Stimulated activated CD4-positive, alpha-beta T cell treated with anti-CD3 and anti-CD28 coated beads, Interleukin-12 subunit alpha, Interleukin-12 subunit beta, amount 100 ng/mL, for 48 hours (primary cell): Measurements from ENCODE around the gene SPDEF.

Source experiments
- DNase-seq, 3 donors: peaks; one replicate each; pipeline ENCODE4 v3.0.0-alpha.2; 2020; ENCODE audit warnings: low read depth in 2 of 3, low spot score in 1 of 3

The SPDEF gene

DNA sequence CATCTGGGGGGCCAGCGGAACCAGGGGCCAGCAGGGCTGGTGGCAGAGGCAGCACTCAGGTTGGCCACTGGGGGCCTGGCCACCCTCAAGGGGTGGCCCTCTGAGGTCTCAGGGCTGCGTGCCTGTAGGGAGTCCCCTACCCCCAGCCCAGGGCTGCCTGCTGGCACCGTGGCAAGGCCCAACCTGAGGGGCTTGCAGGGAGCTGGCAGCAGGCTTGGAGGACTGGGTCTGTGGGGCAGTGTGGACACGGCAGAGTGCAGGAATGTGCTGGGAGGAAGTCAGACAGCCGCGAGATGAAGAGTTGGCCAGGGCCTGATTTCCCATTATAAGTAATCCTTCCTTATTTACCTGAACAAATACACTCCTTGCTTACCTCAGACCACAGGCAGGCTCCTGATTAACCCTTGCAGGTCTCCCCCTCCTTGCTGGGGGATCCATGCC is at the start of gene SPDEF:
TSS of gene SPDEF (minus strand) at position 299 of the 441 bp plus-strand sequence. CDS start 11,874 bp downstream, outside the sequence.
- DNase-seq, result no peak

DNA sequence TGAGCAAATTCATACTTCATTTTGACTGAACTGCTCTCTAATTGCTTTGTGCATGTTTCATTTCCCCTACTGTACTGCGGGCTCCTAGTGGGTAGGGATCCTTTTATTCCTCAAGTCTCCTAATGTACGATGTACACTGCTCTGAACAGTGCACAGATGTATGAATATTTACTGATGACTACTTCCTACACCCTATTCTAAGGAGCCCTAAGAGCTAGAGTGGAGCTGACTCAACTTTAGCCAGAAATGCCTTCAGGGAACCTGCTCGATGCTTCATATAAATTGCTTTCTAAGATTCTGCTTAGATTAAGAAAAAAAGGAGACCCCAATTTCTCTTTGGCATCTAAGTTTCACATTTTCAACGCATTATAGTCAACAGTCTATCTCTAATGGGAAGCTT is 47.6 kb upstream of the SPDEF start:
- DNase-seq, result no peak

DNA sequence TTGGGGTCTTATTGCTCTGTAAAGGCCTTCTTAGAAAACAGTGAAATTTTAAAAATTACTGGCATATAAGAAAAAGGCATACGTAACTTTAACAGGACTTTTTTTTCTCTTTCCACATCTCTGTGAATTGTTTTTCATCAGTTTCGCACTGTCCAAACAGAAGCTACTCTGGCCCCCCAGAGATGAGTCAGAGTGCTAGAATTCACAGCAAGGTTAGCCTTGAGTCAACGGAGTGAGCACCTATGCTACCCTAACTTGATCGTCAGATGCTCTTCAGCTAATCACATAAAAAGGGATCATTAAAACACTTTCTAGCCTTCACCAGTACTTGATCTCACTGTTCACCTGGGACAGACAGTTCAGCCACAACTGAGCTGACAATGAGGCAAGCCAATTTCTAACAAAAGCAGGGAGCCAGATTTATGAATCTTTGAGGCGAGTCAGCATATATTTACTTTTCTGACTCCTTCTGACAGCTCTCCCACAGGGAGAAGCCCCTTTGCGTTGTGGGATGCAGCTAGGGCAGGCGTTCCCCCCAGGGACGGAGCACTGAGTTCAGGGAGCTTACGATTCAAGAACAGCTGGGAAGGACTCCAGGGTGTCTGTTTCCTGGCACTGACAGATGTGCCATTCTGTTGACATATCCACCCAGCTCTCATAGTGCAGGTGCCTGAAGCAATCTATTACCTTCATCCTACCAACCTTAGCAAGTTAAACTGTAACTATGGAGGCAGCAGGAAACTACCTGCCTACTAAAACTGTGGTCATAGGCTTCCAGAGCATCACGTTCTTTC is 46.4 kb upstream of the SPDEF start:
- no peak for DNase-seq

DNA sequence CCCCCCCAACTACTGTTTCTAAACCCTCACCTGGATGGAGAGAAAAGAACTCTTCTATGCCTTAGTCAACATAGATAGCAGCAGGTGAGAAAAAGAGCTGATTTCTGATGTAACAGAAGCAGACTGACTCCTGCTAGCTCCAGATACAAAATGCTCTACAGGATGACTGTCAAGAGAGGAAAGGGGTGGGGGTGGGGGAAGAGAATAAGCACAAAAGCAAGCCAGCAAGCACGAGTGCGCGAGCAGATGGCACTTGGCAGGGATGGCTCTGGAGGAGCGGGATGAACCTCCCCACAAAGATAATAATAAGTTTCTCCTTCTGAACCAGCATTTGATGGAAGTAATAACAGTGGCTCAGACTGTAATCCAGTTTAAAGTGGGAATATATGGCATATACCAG is 45.6 kb upstream of the SPDEF start:
- DNase-seq, result no peak

DNA sequence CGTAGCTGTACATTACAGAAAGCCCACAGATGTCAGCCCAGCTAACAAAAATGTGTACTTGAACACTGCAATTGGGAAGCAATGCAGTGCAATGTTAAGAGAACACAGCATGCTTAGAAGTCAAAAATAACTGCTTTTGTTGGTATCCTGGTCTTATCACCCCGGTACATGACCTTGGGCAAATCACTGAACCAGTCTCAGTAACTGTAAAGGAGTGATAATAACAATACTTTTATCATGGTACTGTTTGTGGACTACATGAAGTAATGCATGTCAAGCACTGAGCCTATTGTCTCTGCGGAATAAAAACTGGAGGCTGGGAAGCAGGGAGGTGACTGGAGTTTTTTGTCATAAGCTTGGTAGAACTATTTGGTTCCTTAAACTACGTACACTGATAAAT is 44.7 kb upstream of the SPDEF start:
- DNase-seq, result no peak

DNA sequence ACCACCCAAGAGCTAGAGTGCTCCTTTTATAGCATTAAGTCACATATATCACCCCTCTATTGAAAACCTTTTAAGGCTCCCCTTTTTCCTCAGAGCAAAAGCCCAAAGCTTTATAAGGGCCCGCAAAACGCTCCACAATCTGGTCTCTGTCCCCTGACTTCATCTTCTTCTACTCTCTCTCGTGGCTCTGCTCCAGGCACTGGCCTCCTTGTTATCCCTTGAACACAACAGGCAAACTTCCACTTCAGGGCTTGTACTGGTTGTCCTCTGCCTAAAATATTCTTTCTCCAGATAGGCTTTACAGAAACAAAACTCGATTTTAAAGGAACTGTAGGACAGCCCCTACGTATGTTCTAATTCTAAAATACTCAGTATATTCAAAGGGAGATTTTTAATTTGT is 44.0 kb upstream of the SPDEF start:
- no peak for DNase-seq

DNA sequence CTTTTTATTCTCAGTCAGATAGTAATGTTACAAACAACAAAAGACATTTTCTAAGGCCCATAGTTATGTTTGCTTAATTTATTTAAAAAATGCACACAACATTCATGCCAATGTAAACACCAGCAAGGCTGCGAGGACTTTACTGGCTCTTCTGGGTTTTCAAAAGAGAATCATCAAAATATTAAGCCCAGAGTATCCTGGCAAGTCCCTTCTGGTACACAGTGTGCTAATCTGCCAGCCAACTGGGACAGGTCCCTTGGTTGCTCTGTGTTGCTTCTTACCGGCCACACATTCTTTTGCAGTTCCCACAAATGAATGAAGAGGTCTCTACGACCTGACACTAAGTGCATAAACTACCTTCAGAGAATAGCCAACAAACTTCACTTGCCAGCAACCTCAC is 42.6 kb upstream of the SPDEF start:
- no peak for DNase-seq

DNA sequence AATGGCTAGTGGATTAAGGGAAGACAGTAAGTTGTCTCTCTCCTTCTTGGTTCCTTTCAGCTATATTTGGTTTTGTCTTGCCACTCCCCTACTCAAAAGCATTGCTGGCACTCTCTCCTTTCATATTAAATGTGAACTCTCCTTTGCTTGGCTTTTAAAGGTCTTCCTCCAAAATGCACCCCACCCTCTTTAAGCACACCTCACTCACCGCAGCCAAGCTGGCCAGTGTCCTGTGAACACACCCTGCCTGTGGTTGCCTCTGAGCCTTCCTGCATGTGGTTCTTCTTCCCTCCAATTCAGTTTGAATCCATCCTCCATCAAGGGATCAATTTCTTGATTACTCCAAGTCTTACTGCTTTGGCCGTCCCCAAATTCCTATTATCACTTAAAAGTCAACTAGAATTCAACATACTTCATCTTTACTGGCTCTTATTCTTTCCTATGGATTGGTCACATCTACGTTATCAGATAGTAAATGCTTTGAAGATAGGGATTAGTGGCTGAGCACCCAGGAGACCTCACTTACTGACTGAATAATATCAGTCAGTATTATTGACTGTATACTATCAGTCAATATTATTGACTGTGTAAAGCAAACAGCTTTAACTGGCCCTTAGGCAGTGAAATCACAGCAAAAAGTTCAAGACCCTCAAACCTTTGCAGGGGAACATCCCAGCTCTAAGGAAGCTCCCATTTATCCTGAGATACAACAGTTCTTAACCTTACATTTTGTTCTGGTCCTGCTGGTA is 41.6 kb upstream of the SPDEF start:
- DNase-seq, result no peak

DNA sequence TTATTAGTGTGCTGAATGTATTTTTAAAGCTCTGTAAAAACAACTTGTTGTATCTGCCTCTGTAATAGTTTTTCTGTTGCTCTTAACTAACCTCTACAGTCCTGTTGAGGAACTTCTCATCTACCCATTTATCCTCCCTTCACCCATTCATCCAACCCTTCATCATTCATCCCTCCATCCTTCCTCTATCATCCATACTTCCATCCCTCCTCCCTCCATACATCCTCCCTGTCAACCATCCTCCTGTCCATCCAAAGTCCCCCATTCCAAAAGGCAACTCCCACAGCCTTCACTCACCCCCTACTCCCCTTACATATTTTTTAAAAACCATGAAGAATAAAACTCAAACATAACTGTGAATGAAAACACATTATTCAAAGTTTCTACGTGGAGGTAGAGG is 40.7 kb upstream of the SPDEF start:
- DNase-seq, result no peak

DNA sequence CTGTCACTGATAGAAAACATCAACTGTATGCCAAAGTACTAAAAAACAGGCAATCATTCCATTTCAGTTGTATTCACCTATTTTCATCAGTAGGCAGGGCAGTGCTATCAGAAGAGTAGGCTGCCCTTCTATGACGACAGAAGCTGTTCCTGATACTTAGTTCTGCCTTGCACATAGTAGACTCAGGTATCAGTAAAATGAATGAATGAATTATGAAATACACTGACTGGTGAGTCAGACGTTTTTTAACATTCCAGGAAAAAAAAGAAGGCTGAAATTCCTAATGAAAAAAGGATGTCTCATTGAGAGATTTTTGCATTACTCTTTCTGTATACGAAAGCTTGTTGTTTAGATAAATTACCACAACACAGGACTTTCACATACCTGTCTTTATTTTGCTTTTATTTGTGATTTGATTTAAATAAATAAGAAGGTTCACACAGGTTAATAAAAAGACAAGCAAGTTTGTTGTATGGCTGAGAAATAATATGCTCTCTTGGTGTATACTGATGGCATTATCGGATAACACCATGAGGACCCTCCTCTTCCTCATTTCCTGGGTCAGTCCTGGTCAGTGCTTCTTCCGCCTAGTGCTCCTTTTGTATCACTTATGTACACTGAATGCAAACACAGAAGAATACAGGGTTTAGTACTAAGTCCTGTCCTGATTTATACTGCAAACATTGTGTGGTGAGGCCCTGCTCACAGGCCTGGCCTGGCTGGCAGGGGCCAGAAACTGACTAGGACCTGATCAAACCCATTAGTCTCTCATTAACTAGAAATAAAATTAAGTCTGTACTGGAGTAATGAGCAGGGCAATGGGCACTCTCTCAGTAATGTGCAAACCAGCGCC is 39.4 kb upstream of the SPDEF start:
- DNase-seq, result no peak

DNA sequence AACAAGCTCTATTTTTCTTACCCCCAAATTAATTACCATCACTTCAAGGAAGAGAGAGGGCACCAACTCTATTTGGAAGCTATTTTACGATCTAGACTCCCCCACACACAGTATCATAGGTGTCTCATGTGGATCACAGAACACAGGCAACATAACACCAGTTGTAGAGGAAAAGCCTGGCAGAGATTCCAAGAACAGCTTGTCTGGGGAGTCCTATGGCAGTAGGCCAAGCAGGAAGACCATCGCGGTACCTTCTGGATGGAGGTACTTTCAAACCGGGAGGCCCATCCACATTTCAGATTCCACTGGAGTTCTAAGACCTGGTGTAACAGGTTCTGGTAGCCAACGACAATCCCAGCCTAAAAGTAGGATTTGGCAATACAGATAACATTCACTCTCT is 37.6 kb upstream of the SPDEF start:
- DNase-seq, result no peak

DNA sequence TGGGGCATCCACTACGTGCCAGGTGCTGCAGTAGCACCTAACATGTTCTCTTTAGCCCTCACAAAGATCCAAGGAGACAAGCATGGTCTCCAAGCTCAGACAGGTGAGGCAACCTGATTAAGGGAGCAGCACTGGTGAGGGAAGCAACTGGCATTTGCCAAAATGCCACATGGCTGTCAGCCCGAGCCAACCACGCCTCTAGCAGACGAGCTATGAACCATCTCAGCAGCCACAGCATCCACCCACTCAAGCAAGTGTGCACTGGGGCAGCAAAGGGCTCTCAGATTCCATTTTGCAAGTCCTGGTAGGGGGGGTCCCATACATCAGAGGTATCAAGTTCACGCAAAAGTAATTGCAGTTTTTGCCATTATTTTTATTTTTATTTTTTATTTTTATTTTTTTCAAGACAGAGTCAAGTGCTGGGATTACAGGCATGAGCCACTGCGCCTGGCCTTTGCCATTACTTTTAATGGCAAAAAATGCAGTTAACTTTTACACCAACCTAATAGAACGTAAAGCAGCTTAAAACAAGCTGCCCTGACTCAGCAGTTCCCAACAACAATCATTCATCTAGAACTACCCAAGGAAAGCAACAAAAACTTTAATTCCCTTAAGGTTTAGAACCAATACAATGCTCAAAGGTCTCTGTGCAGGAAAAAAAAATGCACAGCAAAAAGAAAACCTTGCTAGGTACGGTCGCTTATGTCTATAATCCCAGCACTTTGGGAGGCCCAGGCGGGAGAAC is 36.3 kb upstream of the SPDEF start:
- DNase-seq, result no peak

DNA sequence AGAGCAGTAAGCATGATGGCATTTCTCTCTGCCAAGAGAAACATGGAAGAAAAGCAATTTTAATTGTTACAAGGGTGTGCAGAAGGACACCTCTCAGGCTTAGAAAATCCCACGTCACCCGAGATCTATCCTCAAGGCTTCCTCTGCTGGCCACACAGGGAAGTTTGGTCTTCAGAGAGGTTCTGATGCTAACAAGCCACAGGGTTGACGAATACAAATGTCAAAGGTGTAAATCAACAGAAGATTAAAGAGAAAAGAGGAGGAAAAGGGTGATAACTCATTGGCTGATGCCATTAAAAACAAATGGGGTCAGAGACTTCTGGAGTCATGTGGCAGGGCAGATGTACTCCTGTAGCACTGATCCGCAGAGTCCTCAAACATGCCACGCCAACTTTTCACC is 33.6 kb upstream of the SPDEF start:
- DNase-seq, result no peak

DNA sequence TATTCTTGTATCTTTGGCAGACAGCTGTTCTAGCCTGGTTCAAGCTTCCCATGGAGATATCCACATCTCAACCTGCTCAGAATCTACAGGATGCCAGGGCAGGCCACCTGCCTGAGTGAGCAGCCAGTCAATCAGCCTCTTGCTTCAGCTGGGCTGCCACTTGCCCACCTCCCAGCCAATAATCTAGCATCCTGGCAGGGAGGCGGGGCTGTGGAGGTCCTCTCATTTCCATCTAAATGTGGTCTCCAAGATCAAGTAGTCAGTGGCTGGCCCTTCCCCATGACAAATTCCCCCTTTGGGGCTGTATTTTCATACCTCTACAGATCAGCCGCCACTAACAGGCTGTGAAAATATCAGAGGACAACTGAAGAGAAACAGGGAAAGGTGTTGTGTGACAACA is 33.0 kb upstream of the SPDEF start:
- DNase-seq, result no peak

DNA sequence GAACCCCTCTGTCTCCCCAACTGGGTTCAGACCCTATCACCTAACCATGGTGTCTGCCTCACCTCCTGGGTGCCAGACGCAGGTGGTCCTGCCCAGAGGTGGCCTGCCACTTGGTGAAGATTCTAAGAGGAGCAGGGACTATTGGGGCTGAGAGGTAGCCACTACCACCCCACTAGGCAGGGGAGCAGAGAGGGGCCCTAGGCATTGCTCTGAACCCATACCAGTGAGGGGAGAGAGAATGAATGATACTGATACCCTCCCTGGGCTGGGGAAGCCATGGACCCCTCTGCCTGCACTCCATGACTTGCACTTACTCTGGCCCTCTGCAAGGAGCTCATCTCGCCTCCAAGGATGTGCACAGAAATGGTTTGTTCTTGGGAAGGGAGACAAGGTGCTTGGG is 31.7 kb upstream of the SPDEF start:
- DNase-seq, result no peak

DNA sequence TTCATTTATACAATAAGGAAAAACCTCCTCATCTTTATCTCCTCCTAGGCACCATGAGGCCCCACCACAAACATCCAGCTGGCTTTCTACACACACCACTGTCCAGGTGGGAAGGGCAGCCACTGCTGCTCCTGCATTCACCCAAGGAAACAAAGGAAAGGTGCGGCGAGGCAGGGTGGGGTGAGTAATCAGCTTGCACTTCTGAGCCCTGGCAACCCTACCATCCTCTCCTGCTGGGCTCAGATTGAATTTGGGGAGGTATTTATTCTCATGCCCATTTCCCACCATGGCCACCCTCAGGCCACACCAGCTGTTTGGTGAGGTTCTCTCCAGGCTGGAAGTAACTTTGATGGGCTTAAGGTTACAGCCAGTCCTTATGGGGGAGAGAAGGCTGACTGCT is 31.2 kb upstream of the SPDEF start:
- DNase-seq, result no peak

DNA sequence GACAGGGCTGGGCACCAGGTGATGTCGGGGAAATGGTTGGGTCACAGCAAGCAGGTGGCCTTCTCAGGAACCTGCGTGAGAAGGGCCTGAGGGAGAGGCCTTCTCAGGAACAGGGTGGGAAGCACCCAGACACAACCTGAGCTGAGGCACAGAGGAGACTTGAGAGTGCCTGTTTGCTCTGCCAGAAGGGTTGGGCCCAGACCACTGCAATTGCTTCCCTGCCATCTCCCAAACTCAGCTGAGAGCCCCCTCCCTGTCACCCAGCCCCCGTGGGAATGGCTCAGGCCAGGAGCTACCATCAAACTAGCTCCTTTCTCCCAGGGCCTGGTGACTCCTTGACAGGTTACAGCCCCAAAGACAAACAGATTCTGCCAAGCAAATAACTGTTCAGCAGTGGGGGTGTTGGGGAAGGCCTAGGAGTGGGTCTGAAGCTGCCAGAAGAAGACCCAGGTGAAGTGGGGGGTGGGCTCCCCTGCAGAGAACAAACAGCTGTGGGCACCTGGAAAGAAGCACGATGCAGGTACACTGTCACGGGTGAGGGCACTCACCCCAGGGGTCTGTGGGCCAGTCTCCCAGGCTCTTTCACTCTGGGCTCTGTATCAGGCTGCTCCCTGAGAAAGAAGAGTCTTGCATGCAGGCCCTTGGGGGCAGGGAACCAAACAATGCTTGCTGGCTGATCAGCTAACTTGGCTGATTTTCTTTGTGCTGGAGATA is 30.4 kb upstream of the SPDEF start:
- DNase-seq, result no peak

DNA sequence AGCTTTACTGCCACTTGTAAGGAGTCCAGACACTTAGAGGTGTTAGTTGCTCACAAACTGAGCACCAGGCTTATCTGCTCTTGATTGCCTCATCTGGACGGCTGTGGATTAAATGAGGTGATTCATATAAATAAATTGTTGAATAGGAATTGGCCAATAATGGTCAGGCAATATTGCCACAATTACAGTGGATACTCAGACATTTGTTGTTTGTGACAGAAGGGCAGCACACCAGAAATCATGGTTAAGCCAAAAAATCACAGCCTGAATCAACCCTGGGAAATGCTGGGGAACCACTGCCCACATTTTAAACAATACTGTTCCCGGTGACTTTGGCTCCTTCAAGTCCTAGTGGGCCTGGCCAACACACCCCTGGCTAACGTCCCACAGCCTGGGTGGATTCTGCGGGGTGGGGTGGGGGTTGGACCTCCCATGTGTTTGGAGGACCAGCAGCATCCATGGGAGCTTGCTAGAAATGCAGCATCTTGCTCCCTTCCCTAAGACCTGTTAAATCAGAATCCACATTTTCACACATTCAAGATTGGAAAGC is 29.5 kb upstream of the SPDEF start:
- DNase-seq, result no peak

DNA sequence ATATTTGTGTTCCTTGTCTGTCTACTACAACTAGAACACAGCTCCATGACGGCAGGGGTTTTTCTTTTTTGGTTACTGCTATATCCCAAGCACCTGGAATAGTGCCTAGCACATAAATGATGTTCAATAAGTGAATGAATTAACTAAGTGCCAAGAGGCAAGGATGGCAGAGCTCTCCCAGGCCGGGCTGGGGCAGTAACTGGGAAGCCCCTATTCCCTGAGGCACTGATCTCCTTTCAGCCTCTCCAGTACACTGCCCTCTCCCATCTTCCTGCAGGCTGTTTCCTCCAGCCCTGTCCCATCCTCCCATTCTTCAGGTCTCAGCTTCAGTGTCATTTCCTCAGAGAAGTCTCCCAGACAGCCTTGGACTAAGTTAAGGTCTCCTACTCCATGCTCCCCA is 29.0 kb upstream of the SPDEF start:
- DNase-seq, result no peak

DNA sequence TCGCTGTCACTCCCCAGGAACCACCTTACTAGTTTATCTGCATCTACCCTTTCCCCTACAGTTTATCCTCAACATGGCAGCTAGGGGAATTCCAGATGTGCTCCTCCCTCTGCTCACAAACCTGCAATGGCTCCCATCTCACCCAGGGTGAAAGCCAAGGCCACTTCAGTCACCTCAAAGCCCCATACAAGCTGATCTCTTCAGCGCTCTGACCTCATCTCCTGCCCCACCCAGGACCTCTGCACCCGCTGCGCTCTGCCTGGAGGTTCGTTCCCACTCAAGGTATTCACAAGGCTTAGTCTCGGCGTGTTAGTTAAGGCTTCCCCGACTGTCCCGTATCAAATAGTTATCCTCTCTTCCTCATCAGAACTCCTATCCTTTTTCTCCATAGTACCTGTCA is 28.6 kb upstream of the SPDEF start:
- DNase-seq, result no peak
